Neutrophil (primary cell): ENCODE measurements around the gene EIF4E1B.

ENCODE experiments used
- H3K27ac ChIP-seq: fragments of 200-600 bp; sonication (generic); 2 replicates; pipeline ENCODE4 v1.5.1; 2016; ENCODE audit warnings: mild to moderate bottlenecking, moderate library complexity
- H3K27me3 ChIP-seq: fragments of 200-600 bp; sonication (generic); 2 replicates; pipeline ENCODE4 v1.6.0; 2016; ENCODE audit warnings: mild to moderate bottlenecking
- H3K36me3 ChIP-seq: fragments of 200-600 bp; sonication (generic); 2 replicates; pipeline ENCODE4 v1.5.1; 2017
- H3K4me1 ChIP-seq, 2 experiments: fragments of 200-600 bp in 1 of 2; sonication (generic) in 1 of 2; 1 replicate in 1 of 2; 2 replicates in 1 of 2; pipeline versions ENCODE4 v1.5.1 to v1.6.1; 2013 to 2016; ENCODE audit warnings: low read depth in 1 of 2, low read length in 1 of 2, mild to moderate bottlenecking in 1 of 2, moderate library complexity in 1 of 2; ENCODE audit not compliant: control insufficient read depth in 1 of 2, insufficient read depth in 1 of 2
- H3K4me3 ChIP-seq, 2 experiments: fragments of 200-600 bp in 1 of 2; sonication (generic) in 1 of 2; 1 replicate in 1 of 2; 2 replicates in 1 of 2; pipeline ENCODE4 v1.5.1; 2013 to 2016; ENCODE audit warnings: low read depth in 1 of 2, low read length in 1 of 2, mild to moderate bottlenecking in 1 of 2, moderate library complexity in 1 of 2
- H3K9me3 ChIP-seq: fragments of 200-600 bp; sonication (generic); 2 replicates; pipeline ENCODE4 v1.5.1; 2016
- TF ChIP-seq, protein P1 (sequence below): fragments of 200-600 bp; sonication (generic); IDR thresholded peaks from 2 replicates; pipeline ENCODE4 v1.5.1; 2016; ENCODE audit warnings: antibody characterized with exemption

Gene EIF4E1B, protein sequence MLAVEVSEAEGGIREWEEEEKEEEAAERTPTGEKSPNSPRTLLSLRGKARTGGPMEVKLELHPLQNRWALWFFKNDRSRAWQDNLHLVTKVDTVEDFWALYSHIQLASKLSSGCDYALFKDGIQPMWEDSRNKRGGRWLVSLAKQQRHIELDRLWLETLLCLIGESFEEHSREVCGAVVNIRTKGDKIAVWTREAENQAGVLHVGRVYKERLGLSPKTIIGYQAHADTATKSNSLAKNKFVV

DNA sequence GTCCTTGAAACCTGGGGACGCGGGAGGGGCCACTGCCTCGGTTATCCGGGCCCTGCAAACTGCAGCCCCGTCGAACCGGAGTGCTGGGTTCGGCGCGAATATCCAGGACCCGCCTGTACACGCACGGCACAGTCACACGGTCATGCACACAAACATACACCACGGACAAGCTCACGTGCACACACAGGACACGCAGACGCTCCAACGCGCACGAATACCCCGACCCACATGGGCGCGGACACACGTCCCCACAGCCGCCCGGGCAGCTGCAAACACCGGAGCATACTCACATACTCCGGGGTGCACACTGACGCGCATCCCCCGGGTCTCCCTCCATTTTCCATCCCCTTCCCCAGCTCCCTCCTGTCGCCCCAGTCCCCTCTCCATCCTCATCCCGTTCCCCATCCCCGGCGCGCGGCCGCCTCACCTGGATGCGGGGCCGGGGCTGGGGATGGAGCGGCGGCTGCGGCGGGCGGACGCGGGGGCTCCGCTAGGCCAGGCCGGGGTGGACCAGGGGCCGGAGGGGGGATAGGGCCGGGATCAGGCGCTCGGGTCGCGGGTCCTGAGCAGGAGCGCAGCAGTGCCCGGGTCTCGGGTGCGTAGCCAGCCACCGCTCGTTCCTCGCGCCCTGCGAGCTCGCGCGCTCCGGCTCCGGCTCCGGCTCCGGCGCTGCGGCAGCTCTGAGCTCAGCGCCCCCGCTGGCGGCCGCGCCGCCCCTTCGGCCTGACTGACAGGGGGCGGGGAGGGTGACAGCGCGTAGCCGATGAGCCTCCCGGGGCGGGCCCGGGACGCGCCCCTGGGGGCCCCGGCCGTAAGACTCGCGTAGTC is at the start of gene EIF4E1B, which contains the start of gene SNCB:
TSS of gene EIF4E1B (plus strand) at position 823 of the 828 bp plus-strand sequence. CDS start 12,113 bp downstream, outside the sequence.
TSS of gene SNCB (minus strand) at position 682 of the 828 bp plus-strand sequence. CDS start 880 bp downstream, outside the sequence.
- no peak within 1 kb of the TSS for H3K4me3 ChIP-seq
- H3K4me1 ChIP-seq: no peaks in the 10 kb centered on the region
- no peaks in the 10 kb centered on the region for H3K9me3 ChIP-seq
- H3K27me3 ChIP-seq: peaks cover 100% of the 10 kb centered on the region
- no peaks in the 10 kb centered on the region for H3K36me3 ChIP-seq
- no peak within 1 kb of the TSS for H3K27ac ChIP-seq
- TF ChIP-seq, protein P1, sequence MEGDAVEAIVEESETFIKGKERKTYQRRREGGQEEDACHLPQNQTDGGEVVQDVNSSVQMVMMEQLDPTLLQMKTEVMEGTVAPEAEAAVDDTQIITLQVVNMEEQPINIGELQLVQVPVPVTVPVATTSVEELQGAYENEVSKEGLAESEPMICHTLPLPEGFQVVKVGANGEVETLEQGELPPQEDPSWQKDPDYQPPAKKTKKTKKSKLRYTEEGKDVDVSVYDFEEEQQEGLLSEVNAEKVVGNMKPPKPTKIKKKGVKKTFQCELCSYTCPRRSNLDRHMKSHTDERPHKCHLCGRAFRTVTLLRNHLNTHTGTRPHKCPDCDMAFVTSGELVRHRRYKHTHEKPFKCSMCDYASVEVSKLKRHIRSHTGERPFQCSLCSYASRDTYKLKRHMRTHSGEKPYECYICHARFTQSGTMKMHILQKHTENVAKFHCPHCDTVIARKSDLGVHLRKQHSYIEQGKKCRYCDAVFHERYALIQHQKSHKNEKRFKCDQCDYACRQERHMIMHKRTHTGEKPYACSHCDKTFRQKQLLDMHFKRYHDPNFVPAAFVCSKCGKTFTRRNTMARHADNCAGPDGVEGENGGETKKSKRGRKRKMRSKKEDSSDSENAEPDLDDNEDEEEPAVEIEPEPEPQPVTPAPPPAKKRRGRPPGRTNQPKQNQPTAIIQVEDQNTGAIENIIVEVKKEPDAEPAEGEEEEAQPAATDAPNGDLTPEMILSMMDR: no peak

DNA sequence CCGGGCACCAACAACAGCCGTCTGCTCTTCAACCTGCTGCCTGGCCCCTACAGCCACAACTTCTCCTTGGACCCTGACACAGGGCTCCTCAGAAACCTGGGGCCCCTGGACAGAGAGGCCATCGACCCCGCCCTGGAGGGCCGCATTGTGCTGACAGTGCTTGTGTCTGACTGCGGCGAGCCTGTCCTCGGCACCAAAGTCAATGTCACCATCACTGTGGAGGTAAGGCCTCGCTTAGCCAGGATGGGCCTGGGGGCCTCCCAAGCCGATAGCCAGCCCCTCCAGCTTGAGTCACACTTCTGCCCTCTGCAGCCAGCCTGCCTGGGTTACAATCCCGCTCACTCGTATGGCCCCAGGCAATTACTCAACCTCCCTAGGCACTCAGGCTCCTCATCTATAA is 49.1 kb upstream of the EIF4E1B start:
- H3K4me1 ChIP-seq: no peaks in the 10 kb centered on the region
- TF ChIP-seq, protein P1: no peak
- no peak overlapping the region for H3K27ac ChIP-seq
- H3K27me3 ChIP-seq: no peaks in the 10 kb centered on the region
- no peak overlapping the region for H3K4me3 ChIP-seq
- H3K9me3 ChIP-seq: peaks cover 15% of the 10 kb centered on the region
- no peaks in the 10 kb centered on the region for H3K36me3 ChIP-seq

DNA sequence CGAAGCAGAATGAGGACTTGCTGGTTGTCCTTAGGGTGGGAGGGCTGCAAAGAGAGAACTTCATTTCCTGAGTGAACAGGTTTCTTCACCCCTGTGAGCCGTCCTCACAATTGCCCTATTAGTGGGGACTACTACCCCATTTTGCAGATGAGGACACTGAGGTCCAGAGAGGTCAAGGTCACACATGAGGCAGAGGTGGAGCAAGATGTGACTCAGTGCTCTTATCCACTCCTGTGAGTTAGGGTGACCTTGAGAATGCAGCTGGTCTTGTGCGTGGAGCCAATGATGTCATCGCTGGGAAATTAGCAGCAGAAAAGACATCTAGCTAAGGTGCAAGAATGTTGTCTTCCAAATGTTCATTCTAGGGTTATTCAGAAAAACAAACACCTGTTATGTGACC is 47.4 kb upstream of the EIF4E1B start:
- Histone ChIP-seq H3K27me3 (peaks cover 2% of the 10 kb centered on the region), H3K4me1 (no peaks in the 10 kb centered on the region), H3K36me3 (no peaks in the 10 kb centered on the region), H3K27ac (no peak overlapping the region), H3K9me3 (peaks cover 18% of the 10 kb centered on the region), H3K4me3 (no peak overlapping the region)
- TF ChIP-seq, protein P1: no peak

DNA sequence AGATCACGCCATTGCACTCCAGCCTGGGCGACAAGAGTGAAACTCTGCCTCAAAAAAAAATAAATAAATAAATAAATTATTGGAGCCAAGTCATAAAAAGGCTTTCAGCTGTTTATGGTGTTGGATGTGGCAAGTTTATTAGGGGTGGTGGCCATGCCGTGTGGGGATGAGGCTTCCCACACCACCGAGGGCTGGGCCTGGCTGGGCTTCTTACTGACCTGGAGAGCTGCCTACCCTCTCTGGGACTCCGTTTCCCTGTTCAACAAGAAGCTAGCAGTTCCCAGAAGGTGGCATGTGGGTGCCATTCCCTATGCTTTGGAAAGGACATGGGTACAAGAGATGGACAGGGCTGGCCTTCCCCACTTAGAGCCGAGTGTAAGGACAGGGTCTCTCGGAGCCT is 43.1 kb upstream of the EIF4E1B start:
- H3K9me3 ChIP-seq: peaks cover 22% of the 10 kb centered on the region

DNA sequence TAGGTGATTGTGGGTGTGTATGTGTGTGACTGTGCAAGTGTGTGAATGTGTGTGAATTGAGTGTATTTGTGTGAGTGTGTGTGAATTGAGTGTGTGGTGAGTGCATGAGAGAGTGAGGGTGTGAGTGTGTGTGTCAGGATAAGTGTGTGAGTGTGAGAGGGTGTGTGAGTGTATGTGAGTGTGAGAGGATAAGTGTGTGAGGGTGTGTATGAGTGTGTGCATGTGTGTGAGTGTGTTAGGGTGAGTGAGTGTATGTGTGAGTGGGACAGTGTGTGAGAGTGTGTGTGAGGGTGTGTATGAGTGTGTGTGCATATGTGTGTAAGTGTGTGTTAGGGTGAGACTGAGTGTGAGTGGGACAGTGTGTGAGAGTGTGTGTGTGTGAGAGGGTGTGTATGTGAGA is 42.2 kb upstream of the EIF4E1B start:
- peaks cover 22% of the 10 kb centered on the region for H3K9me3 ChIP-seq
- TF ChIP-seq, protein P1: no peak
- no peaks in the 10 kb centered on the region for H3K4me1 ChIP-seq
- no peak overlapping the region for H3K27ac ChIP-seq
- peaks cover 8% of the 10 kb centered on the region for H3K27me3 ChIP-seq
- no peak overlapping the region for H3K4me3 ChIP-seq
- no peaks in the 10 kb centered on the region for H3K36me3 ChIP-seq

More for the DNA sequence above, 43.1 kb upstream of the EIF4E1B start:
- TF ChIP-seq, protein P1: no peak
- Histone ChIP-seq H3K4me3 (no peak overlapping the region), H3K27ac (no peak overlapping the region), H3K27me3 (peaks cover 3% of the 10 kb centered on the region), H3K4me1 (no peaks in the 10 kb centered on the region), H3K36me3 (no peaks in the 10 kb centered on the region)
